ENCODE results near the gene SCARB1.

DNA sequence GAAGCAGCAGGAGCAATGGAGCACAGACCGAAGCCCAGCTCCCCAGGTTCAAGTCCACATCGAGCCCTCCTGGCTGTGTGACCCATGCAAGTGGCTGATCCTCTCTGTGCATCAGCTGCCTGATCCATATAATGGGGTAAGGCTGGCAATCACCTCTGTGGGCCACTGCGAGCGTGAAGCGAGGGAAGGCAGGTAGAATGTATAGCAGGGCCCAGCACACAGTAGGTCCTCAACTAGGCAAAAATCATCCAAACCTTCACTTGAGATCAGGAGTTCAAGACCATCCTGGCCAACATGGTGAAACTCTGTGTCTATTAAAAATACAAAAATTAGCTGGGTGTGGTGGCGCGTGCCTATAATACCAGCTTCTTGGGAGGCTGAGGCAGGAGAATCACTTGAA, 102.6 kb downstream of the SCARB1 start:
- no peak for TF ChIP-seq EZH2phosphoT487 (IDR thresholded peaks at IDR 0.05; ENCODE audit: borderline replicate concordance, low read length)
- TF ChIP-seq, protein P1, sequence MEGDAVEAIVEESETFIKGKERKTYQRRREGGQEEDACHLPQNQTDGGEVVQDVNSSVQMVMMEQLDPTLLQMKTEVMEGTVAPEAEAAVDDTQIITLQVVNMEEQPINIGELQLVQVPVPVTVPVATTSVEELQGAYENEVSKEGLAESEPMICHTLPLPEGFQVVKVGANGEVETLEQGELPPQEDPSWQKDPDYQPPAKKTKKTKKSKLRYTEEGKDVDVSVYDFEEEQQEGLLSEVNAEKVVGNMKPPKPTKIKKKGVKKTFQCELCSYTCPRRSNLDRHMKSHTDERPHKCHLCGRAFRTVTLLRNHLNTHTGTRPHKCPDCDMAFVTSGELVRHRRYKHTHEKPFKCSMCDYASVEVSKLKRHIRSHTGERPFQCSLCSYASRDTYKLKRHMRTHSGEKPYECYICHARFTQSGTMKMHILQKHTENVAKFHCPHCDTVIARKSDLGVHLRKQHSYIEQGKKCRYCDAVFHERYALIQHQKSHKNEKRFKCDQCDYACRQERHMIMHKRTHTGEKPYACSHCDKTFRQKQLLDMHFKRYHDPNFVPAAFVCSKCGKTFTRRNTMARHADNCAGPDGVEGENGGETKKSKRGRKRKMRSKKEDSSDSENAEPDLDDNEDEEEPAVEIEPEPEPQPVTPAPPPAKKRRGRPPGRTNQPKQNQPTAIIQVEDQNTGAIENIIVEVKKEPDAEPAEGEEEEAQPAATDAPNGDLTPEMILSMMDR (IDR thresholded peaks at IDR 0.05; ENCODE audit: low read depth, low read length, poor library complexity, severe bottlenecking): no peak
